Sigmoid colon (tissue), 4 donors: ENCODE data around the gene ARL17B.
"Not testable (repeated sequence)": the region's sequence is repeated elsewhere in the genome, so short reads cannot be mapped to it uniquely, and the experiment has no call there.

ENCODE experiments used
- POLR2AphosphoS5 ChIP-seq, 4 donors: sonication (generic); formaldehyde crosslinking; IDR thresholded peaks; one replicate each; pipeline ENCODE4 v1.6.1; 2017; ENCODE audit warnings: antibody characterized with exemption in 4 of 4
- TF ChIP-seq, protein P1 (sequence below), 4 experiments: fragments of 450-650 bp in 3 of 4; fragments of 200-600 bp in 1 of 4; IDR thresholded peaks; one replicate each; pipeline ENCODE4 v1.5.1; 2016 to 2019; ENCODE audit warnings: antibody characterized with exemption in 4 of 4, mild to moderate bottlenecking in 3 of 4, moderate library complexity in 2 of 4

DNA sequence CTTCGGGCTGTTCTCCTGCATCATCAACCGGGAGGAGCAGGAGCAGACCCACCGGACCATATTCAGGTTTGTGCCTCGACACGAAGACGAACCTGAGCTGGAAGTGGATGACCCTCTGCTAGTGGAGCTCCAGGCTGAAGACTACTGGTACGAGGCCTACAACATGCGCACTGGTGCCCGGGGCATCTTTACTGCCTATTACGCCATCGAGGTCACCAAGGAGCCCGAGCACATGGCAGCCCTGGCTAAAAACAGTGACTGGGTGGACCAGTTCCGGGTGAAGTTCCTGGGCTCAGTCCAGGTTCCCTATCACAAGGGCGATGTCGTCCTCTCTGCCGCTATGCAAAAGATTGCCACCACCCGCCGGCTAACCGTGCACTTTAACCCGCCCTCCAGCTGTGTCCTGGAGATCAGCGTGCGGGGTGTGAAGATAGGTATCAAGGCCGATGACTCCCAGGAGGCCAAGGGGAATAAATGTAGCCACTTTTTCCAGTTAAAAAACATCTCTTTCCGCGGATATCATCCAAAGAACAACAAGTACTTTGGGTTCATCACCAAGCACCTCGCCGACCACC, 117.1 kb downstream of the ARL17B start:
- TF ChIP-seq, protein P1, sequence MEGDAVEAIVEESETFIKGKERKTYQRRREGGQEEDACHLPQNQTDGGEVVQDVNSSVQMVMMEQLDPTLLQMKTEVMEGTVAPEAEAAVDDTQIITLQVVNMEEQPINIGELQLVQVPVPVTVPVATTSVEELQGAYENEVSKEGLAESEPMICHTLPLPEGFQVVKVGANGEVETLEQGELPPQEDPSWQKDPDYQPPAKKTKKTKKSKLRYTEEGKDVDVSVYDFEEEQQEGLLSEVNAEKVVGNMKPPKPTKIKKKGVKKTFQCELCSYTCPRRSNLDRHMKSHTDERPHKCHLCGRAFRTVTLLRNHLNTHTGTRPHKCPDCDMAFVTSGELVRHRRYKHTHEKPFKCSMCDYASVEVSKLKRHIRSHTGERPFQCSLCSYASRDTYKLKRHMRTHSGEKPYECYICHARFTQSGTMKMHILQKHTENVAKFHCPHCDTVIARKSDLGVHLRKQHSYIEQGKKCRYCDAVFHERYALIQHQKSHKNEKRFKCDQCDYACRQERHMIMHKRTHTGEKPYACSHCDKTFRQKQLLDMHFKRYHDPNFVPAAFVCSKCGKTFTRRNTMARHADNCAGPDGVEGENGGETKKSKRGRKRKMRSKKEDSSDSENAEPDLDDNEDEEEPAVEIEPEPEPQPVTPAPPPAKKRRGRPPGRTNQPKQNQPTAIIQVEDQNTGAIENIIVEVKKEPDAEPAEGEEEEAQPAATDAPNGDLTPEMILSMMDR (IDR thresholded peaks at IDR 0.05) = not testable (repeated sequence)
- not testable (repeated sequence) for TF ChIP-seq POLR2AphosphoS5 (IDR thresholded peaks at IDR 0.05)
